Upper lobe of left lung (tissue), 4 donors: Measurements from ENCODE around the gene H6PD.

Source experiments
- CTCF ChIP-seq, 6 experiments: fragments of 450-650 bp in 4 of 6; fragments of 200-600 bp in 2 of 6; sonication (generic) in 2 of 6; IDR thresholded peaks; one replicate each; pipeline ENCODE4 v1.5.1; 2016 to 2019; ENCODE audit warnings: antibody characterized with exemption in 6 of 6
- POLR2A ChIP-seq, 4 donors: fragments of 450-650 bp; IDR thresholded peaks; one replicate each; pipeline ENCODE4 v1.5.1; 2016 to 2017; ENCODE audit warnings: antibody characterized with exemption in 4 of 4, mild to moderate bottlenecking in 2 of 4
- POLR2AphosphoS5 ChIP-seq, 2 donors: sonication (generic); formaldehyde crosslinking; IDR thresholded peaks; one replicate each; pipeline ENCODE4 v1.5.1; 2017; ENCODE audit warnings: antibody characterized with exemption in 2 of 2

- no peak for TF ChIP-seq POLR2A (IDR thresholded peaks at IDR 0.05)
- no peak for TF ChIP-seq CTCF (IDR thresholded peaks at IDR 0.05)
- no peak for TF ChIP-seq POLR2AphosphoS5 (IDR thresholded peaks at IDR 0.05)
These were observed 40.6 kb downstream of the H6PD start for GRCh38 chr1:9275161-9275560.
